ENCODE data around the gene GALK2.

- TF ChIP-seq RARB (CRISPR knock-in tag; IDR thresholded peaks at IDR 0.05) (no peak), TSHZ2 (CRISPR knock-in tag; IDR thresholded peaks at IDR 0.05) (no peak), ZC3H10 (CRISPR knock-in tag; IDR thresholded peaks at IDR 0.05) (no peak), ZNF8 (CRISPR knock-in tag; IDR thresholded peaks at IDR 0.05) (no peak), ESRRG (CRISPR knock-in tag; IDR thresholded peaks at IDR 0.05) (no peak), POU6F1 (CRISPR knock-in tag; IDR thresholded peaks at IDR 0.05; ENCODE audit: borderline replicate concordance, low read depth) (no peak), ISL1 (CRISPR knock-in tag; IDR thresholded peaks at IDR 0.05) (no peak), PATZ1 (CRISPR knock-in tag; IDR thresholded peaks at IDR 0.05; ENCODE audit: borderline replicate concordance) (no peak), CSDC2 (CRISPR knock-in tag; IDR thresholded peaks at IDR 0.05) (no peak)
These were observed 2.0 kb upstream of the GALK2 start for GRCh38 chr15:49168016-49168415.

Data from SK-N-SH treated with all-trans-retinoic acid at 6 μM for 48 hours (cell line).